Tibial nerve (tissue), 3 donors: Measurements from ENCODE around the gene PRRG2.

Experiments
- CTCF ChIP-seq, 5 experiments: fragments of 200-600 bp in 3 of 5; fragments of 450-650 bp in 2 of 5; sonication (generic) in 3 of 5; IDR thresholded peaks; one replicate each; pipeline ENCODE4 v1.5.1; 2016 to 2019; ENCODE audit warnings: antibody characterized with exemption in 5 of 5, mild to moderate bottlenecking in 3 of 5, moderate library complexity in 2 of 5
- POLR2A ChIP-seq, 2 donors: fragments of 450-650 bp; IDR thresholded peaks; one replicate each; pipeline ENCODE4 v1.6.1; 2017; ENCODE audit warnings: antibody characterized with exemption in 2 of 2, mild to moderate bottlenecking in 2 of 2, moderate library complexity in 2 of 2

GRCh38 chr19:49629659-49630058 lies 48.5 kb downstream of the PRRG2 start:
- no peak for TF ChIP-seq CTCF (IDR thresholded peaks at IDR 0.05)
- TF ChIP-seq POLR2A (IDR thresholded peaks at IDR 0.05) = no peak
